BLaER1 treated with 17β-estradiol and CSF1 and Interleukin-3, amounts not matched to agents 10 nM and 100 nM (cell line): ENCODE results near the gene IL17RA.
A peak's percentile ranks its signal among the peaks of the same experiment; 100 is the strongest.
"Not testable (repeated sequence)": the region's sequence is repeated elsewhere in the genome, so short reads cannot be mapped to it uniquely, and the experiment has no call there.

ENCODE experiments used
- H3K27ac ChIP-seq, 11 experiments: shearing (Covaris generic); formaldehyde crosslinking; 2 replicates each; pipeline ENCODE4 v1.8.1; 2022
- H3K27me3 ChIP-seq, 11 experiments: shearing (Covaris generic); formaldehyde crosslinking; 2 replicates each; pipeline ENCODE4 v1.8.1; 2022
- H3K36me3 ChIP-seq, 11 experiments: shearing (Covaris generic); formaldehyde crosslinking; 2 replicates each; pipeline ENCODE4 v1.8.1; 2022
- H3K4me1 ChIP-seq, 10 experiments: shearing (Covaris generic); formaldehyde crosslinking; 2 replicates each; pipeline ENCODE4 v1.8.1; 2022
- H3K4me2 ChIP-seq, 11 experiments: shearing (Covaris generic); formaldehyde crosslinking; 2 replicates each; pipeline ENCODE4 v1.8.1; 2022
- H3K4me3 ChIP-seq, 10 experiments: shearing (Covaris generic); formaldehyde crosslinking; 2 replicates each; pipeline ENCODE4 v1.8.1; 2022
- H3K9ac ChIP-seq, 11 experiments: shearing (Covaris generic); formaldehyde crosslinking; 2 replicates each; pipeline ENCODE4 v1.8.1; 2022
- H3K9me3 ChIP-seq, 11 experiments: shearing (Covaris generic); formaldehyde crosslinking; replicated peaks in 1 of 11; 2 replicates each; pipeline ENCODE4 v1.8.1; 2022
- H4K20me1 ChIP-seq, 11 experiments: shearing (Covaris generic); formaldehyde crosslinking; 2 replicates each; pipeline ENCODE4 v1.8.1; 2022
- Cebpa-rat ChIP-seq, 11 experiments: shearing (Covaris generic); IDR thresholded peaks; 2 replicates each; pipeline ENCODE4 v1.8.1; 2022

The IL17RA gene

GRCh38 chr22:17140826-17141766 is 56.3 kb downstream of the IL17RA start:
- Histone ChIP-seq H3K27ac (no peak overlapping the region), H4K20me1 (peaks cover 0 to 92% (median 75%) of the 10 kb centered on the region in 11 experiments; a peak in 21 of 22 replicates), H3K9ac (peak overlapping the region in 2 of 11 experiments; percentile 20 to 35; a peak in 1 of 22 replicates), H3K9me3 (no peaks in the 10 kb centered on the region), H3K4me2 (peak overlapping the region in 1 of 11 experiments; percentile 26; a peak in 2 of 22 replicates), H3K4me3 (no peak overlapping the region), H3K36me3 (peaks cover 90 to 98% (median 95%) of the 10 kb centered on the region in 11 experiments), H3K4me1 (peaks cover 0 to 13% (median 6%) of the 10 kb centered on the region in 10 experiments; a peak in 10 of 20 replicates), H3K27me3 (no peaks in the 10 kb centered on the region)
- no peak for TF ChIP-seq Cebpa-rat (IDR thresholded peaks at IDR 0.05)

- Histone ChIP-seq H3K4me2 (no peak overlapping the region), H3K27ac (no peak overlapping the region), H3K36me3 (peaks cover 85 to 100% (median 94%) of the 10 kb centered on the region in 11 experiments), H4K20me1 (peaks cover 3 to 98% (median 81%) of the 10 kb centered on the region in 11 experiments; a peak in 21 of 22 replicates), H3K9ac (no peak overlapping the region; a peak in 1 of 22 replicates), H3K4me3 (no peak overlapping the region), H3K9me3 (no peaks in the 10 kb centered on the region), H3K27me3 (no peaks in the 10 kb centered on the region), H3K4me1 (peaks cover 0 to 13% (median 8%) of the 10 kb centered on the region in 10 experiments; a peak in 10 of 20 replicates)
- TF ChIP-seq Cebpa-rat (IDR thresholded peaks at IDR 0.05), result no peak
Observed at GRCh38 chr22:17143101-17143500, 58.3 kb downstream of the IL17RA start.

GRCh38 chr22:17143826-17144225 is 59.0 kb downstream of the IL17RA start:
- peaks cover 9 to 99% (median 82%) of the 10 kb centered on the region in 11 experiments; a peak in 21 of 22 replicates for H4K20me1 ChIP-seq
- H3K4me3 ChIP-seq, result no peak overlapping the region
- no peak overlapping the region for H3K4me2 ChIP-seq
- peaks cover 0 to 13% (median 8%) of the 10 kb centered on the region in 10 experiments; a peak in 10 of 20 replicates for H3K4me1 ChIP-seq
- no peaks in the 10 kb centered on the region for H3K27me3 ChIP-seq
- no peak overlapping the region for H3K9ac ChIP-seq
- no peak overlapping the region for H3K27ac ChIP-seq
- TF ChIP-seq Cebpa-rat (IDR thresholded peaks at IDR 0.05), result no peak
- peaks cover 85 to 100% (median 94%) of the 10 kb centered on the region in 11 experiments for H3K36me3 ChIP-seq
- no peaks in the 10 kb centered on the region for H3K9me3 ChIP-seq

- no peak for TF ChIP-seq Cebpa-rat (IDR thresholded peaks at IDR 0.05)
Observed at GRCh38 chr22:17145021-17145680, 60.4 kb downstream of the IL17RA start.

GRCh38 chr22:17147458-17147857 is 62.7 kb downstream of the IL17RA start:
- H3K4me3 ChIP-seq, H3K9ac ChIP-seq, H3K4me2 ChIP-seq, H3K27me3 ChIP-seq, H3K9me3 ChIP-seq, H3K27ac ChIP-seq: not testable (repeated sequence)
- peaks cover 43 to 100% (median 94%) of the 10 kb centered on the region in 11 experiments; a peak in 21 of 22 replicates for H4K20me1 ChIP-seq
- H3K4me1 ChIP-seq, result peaks cover under 1 to 29% (median 21%) of the 10 kb centered on the region in 10 experiments; a peak in 16 of 20 replicates
- peaks cover 64 to 94% (median 75%) of the 10 kb centered on the region in 11 experiments for H3K36me3 ChIP-seq

More at GRCh38 chr22:17145021-17145680, 60.4 kb downstream of the IL17RA start:
- H3K27me3 ChIP-seq, result no peaks in the 10 kb centered on the region
- H3K4me1 ChIP-seq, result peaks cover 0 to 24% (median 12%) of the 10 kb centered on the region in 10 experiments; a peak in 15 of 20 replicates
- H4K20me1 ChIP-seq, result peaks cover 22 to 100% (median 90%) of the 10 kb centered on the region in 11 experiments; a peak in 21 of 22 replicates
- peaks cover 84 to 100% (median 92%) of the 10 kb centered on the region in 11 experiments for H3K36me3 ChIP-seq
- H3K4me3 ChIP-seq, result no peak overlapping the region
- no peak overlapping the region for H3K9ac ChIP-seq
- H3K9me3 ChIP-seq, result no peaks in the 10 kb centered on the region
- no peak overlapping the region for H3K4me2 ChIP-seq
- H3K27ac ChIP-seq, result no peak overlapping the region

GRCh38 chr22:17149076-17149815 is 64.4 kb downstream of the IL17RA start:
- Histone ChIP-seq H3K9ac (no peak overlapping the region), H3K27ac (peak overlapping the region in 1 of 11 experiments; percentile 8; a peak in 1 of 22 replicates), H3K9me3 (no peaks in the 10 kb centered on the region), H3K27me3 (no peaks in the 10 kb centered on the region), H3K4me1 (peaks cover 5 to 41% (median 25%) of the 10 kb centered on the region in 10 experiments; a peak in 18 of 20 replicates), H3K4me3 (no peak overlapping the region), H4K20me1 (peaks cover 55 to 100% (median 95%) of the 10 kb centered on the region in 11 experiments; a peak in 21 of 22 replicates), H3K36me3 (peaks cover 50 to 89% (median 70%) of the 10 kb centered on the region in 11 experiments), H3K4me2 (peak overlapping the region in 4 of 11 experiments; percentile 4 to 36 (median 12); a peak in 4 of 22 replicates)
- TF ChIP-seq Cebpa-rat (IDR thresholded peaks at IDR 0.05), result no peak

- no peak overlapping the region for H3K4me3 ChIP-seq
- no peaks in the 10 kb centered on the region for H3K9me3 ChIP-seq
- H3K27me3 ChIP-seq, result no peaks in the 10 kb centered on the region
- peak overlapping the region in 3 of 11 experiments; percentile 0 to 19 (median 5); a peak in 2 of 22 replicates for H3K4me2 ChIP-seq
- peaks cover 29 to 72% (median 47%) of the 10 kb centered on the region in 11 experiments for H3K36me3 ChIP-seq
- no peak overlapping the region for H3K27ac ChIP-seq
- H3K9ac ChIP-seq, result no peak overlapping the region
- peaks cover 20 to 66% (median 43%) of the 10 kb centered on the region in 10 experiments for H3K4me1 ChIP-seq
- peaks cover 79 to 100% (median 99%) of the 10 kb centered on the region in 11 experiments; a peak in 21 of 22 replicates for H4K20me1 ChIP-seq
- no peak for TF ChIP-seq Cebpa-rat (IDR thresholded peaks at IDR 0.05)
Observed at GRCh38 chr22:17152340-17152739, 67.5 kb downstream of the IL17RA start.

GRCh38 chr22:17152971-17153370 is 68.2 kb downstream of the IL17RA start:
- Histone ChIP-seq H4K20me1 (peaks cover 79 to 100% (median 99%) of the 10 kb centered on the region in 11 experiments; a peak in 21 of 22 replicates), H3K27ac (no peak overlapping the region)

More at GRCh38 chr22:17152971-17153370, 68.2 kb downstream of the IL17RA start:
- no peaks in the 10 kb centered on the region for H3K27me3 ChIP-seq
- no peak for TF ChIP-seq Cebpa-rat (IDR thresholded peaks at IDR 0.05)
- H3K4me2 ChIP-seq, result peak overlapping the region in 2 of 11 experiments; percentile 5 to 19; a peak in 2 of 22 replicates
- no peaks in the 10 kb centered on the region for H3K9me3 ChIP-seq
- H3K36me3 ChIP-seq, result peaks cover 23 to 72% (median 43%) of the 10 kb centered on the region in 11 experiments
- no peak overlapping the region for H3K4me3 ChIP-seq
- no peak overlapping the region for H3K9ac ChIP-seq
- H3K4me1 ChIP-seq, result peaks cover 26 to 73% (median 49%) of the 10 kb centered on the region in 10 experiments
